ENCODE results near the gene PRKAG1. TPM values are rescaled to one million over a fixed set of nuclear protein-coding genes. Genes with fewer than 3 reads are reported as not detected.

PRKAG1 gene
- total and polyA plus RNA-seq, 10 of the 15 experiments (the other 5 are each of a cell fraction or from before 2014, with no cell fraction given): 44.5 to 91.6 (median 60.9) TPM

DNA sequence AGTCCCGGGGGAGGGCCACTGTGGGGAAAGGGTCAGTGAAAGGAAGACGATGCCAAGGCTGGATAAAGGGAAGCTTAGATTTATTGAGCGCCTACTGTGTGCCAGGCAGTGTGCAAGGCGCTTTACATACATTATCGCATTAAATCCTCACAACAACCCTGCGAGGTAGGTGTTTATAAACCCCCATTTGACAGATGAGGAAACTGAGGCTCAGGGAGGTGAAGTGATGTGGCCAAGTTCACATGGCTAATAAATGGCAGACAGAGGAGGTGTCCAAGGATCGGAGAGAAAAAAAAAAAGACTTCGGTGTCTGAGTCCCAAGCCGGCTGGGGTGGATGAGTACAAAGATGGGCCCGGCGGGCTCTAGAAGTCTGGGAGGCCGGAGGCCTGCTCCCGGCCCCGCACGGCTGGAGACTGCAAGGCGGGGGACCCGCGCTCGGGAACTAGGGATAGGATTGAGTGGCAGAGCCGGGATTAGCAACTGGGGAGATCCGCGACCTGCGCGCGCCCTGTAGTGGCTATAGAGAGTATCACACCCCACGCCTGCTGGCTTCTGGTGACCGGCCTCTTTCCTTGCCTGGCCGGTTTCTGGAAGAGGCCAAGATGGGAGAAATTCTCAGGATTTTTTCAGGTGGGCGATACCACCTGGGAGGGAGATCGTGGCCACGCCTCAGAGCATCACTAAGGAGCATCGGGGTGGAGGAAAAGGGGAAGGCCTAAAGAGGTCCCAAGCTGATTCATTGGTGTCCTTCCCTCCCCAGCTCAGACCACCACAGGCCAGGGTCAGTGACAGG is 23.3 kb downstream of the PRKAG1 start:
- H3K4me2 ChIP-seq (ENCODE audit: control insufficient read depth, insufficient read depth): peak overlapping the region; percentile 54
- ATAC-seq: peak; percentile 31
- peaks cover 3% of the 10 kb centered on the region for H4K20me1 ChIP-seq (ENCODE audit: control insufficient read depth, insufficient read depth)
- under 1% methylated on average over 32 of the region's 32 CpGs for WGBS (ENCODE audit: insufficient coverage, insufficient replicate concordance, low lambda C conversion rate, missing lambda C conversion rate)
- ChIA-PET CTCF (interaction anchor here (0.5 to 14.1 kb wide), 15 partner anchors 15 to 157 kb away, joined by 3 to 172 read pairs (median 14); partner anchors contain the start of genes DDX23, DHH, FKBP11 and PRKAG1), POLR2A (no interaction called here), SMC1A (ENCODE audit: uncharacterized antibody, unreplicated experiment) (interaction anchor here (0.9 to 1.2 kb wide), 2 partner anchors 48 to 75 kb away, joined by 3 to 4 read pairs; partner anchors contain the start of gene RHEBL1), RAD21 (ENCODE audit: unreplicated experiment) (interaction anchor here (0.6 to 5.4 kb wide), 6 partner anchors 12 to 143 kb away, joined by 3 to 62 read pairs (median 24); partner anchors contain the start of genes DDX23 and PRKAG1)
- peaks cover 3% of the 10 kb centered on the region for H3K79me2 ChIP-seq (ENCODE audit: control insufficient read depth, insufficient read depth, low read length)
- BruUV-seq (replicated peaks): no TSS peak
- in situ Hi-C loops (cut with MboI) (no loop called here), intact Hi-C loops (cut with micrococcal nuclease; ENCODE audit: unreplicated experiment) (loop anchor here (1.0 to 5.0 kb wide), 3 partner anchors 93 to 142 kb away; partner anchors contain the start of gene DHH)
- H3K4me3 ChIP-seq: no peak overlapping the region
- H3K4me1 ChIP-seq (ENCODE audit: control insufficient read depth, insufficient read depth, low read length): peaks cover 29% of the 10 kb centered on the region
- no peak overlapping the region for H3K27ac ChIP-seq (ENCODE audit: control insufficient read depth, insufficient read depth)
- FAIRE-seq: no peak
- no peaks in the 10 kb centered on the region for H3K9me3 ChIP-seq (replicated peaks; ENCODE audit: control insufficient read depth, insufficient read depth, low read length)
- no peak overlapping the region for H2AFZ ChIP-seq (ENCODE audit: control insufficient read depth, low read depth, low read length)
- no peak for DNase-seq (ENCODE audit: low read depth, low spot score)
- H3K36me3 ChIP-seq (ENCODE audit: control insufficient read depth in 2 of 2, insufficient read depth in 2 of 2, low read length in 1 of 2): no peaks in the 10 kb centered on the region
- H3K9ac ChIP-seq (ENCODE audit: control insufficient read depth, insufficient read depth, low read length): no peak overlapping the region
- H3K27me3 ChIP-seq (replicated peaks in 1 of 2; ENCODE audit: control insufficient read depth in 2 of 2, insufficient read depth in 2 of 2, low read length in 1 of 2): no peaks in the 10 kb centered on the region; a peak in 1 of 4 replicates
- no peak for TF ChIP-seq STAT1 (conservative IDR thresholded peaks at IDR 0.05)
- TF ChIP-seq IRF5 (IDR thresholded peaks at IDR 0.05; ENCODE audit: borderline replicate concordance): no peak
- TF ChIP-seq PBX3 (IDR thresholded peaks at IDR 0.05; ENCODE audit: insufficient replicate concordance, low read depth, low read length): peak; percentile 23
- no peak for TF ChIP-seq POLR2AphosphoS2 (IDR thresholded peaks at IDR 0.05; ENCODE audit: low read depth, low read length)
- TF ChIP-seq, protein P1, sequence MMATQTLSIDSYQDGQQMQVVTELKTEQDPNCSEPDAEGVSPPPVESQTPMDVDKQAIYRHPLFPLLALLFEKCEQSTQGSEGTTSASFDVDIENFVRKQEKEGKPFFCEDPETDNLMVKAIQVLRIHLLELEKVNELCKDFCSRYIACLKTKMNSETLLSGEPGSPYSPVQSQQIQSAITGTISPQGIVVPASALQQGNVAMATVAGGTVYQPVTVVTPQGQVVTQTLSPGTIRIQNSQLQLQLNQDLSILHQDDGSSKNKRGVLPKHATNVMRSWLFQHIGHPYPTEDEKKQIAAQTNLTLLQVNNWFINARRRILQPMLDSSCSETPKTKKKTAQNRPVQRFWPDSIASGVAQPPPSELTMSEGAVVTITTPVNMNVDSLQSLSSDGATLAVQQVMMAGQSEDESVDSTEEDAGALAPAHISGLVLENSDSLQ (IDR thresholded peaks at IDR 0.05): peak; percentile 71
- no peak for TF ChIP-seq FOS (IDR thresholded peaks at IDR 0.05; ENCODE audit: borderline replicate concordance, extremely low read depth, insufficient read length)
- no peak for TF ChIP-seq SREBF2 (IDR thresholded peaks at IDR 0.05; ENCODE audit: low read length)
- peak; percentile 62 for TF ChIP-seq RAD21 (IDR thresholded peaks at IDR 0.05; ENCODE audit: insufficient read depth, low read depth, low read length)
- TF ChIP-seq, protein P2, sequence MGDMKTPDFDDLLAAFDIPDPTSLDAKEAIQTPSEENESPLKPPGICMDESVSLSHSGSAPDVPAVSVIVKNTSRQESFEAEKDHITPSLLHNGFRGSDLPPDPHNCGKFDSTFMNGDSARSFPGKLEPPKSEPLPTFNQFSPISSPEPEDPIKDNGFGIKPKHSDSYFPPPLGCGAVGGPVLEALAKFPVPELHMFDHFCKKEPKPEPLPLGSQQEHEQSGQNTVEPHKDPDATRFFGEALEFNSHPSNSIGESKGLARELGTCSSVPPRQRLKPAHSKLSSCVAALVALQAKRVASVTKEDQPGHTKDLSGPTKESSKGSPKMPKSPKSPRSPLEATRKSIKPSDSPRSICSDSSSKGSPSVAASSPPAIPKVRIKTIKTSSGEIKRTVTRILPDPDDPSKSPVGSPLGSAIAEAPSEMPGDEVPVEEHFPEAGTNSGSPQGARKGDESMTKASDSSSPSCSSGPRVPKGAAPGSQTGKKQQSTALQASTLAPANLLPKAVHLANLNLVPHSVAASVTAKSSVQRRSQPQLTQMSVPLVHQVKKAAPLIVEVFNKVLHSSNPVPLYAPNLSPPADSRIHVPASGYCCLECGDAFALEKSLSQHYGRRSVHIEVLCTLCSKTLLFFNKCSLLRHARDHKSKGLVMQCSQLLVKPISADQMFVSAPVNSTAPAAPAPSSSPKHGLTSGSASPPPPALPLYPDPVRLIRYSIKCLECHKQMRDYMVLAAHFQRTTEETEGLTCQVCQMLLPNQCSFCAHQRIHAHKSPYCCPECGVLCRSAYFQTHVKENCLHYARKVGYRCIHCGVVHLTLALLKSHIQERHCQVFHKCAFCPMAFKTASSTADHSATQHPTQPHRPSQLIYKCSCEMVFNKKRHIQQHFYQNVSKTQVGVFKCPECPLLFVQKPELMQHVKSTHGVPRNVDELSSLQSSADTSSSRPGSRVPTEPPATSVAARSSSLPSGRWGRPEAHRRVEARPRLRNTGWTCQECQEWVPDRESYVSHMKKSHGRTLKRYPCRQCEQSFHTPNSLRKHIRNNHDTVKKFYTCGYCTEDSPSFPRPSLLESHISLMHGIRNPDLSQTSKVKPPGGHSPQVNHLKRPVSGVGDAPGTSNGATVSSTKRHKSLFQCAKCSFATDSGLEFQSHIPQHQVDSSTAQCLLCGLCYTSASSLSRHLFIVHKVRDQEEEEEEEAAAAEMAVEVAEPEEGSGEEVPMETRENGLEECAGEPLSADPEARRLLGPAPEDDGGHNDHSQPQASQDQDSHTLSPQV (IDR thresholded peaks at IDR 0.05): no peak
- TF ChIP-seq YY1 (IDR thresholded peaks at IDR 0.05; ENCODE audit: low read depth, low read length): 0 out of 2 replicates have a peak, but pooled peaks have one; percentile 23
- TF ChIP-seq SPI1 (IDR thresholded peaks at IDR 0.05; ENCODE audit: borderline replicate concordance, insufficient read depth, low read depth, low read length): no peak
- no peak for TF ChIP-seq CREM (IDR thresholded peaks at IDR 0.05; ENCODE audit: low read depth)

All from GM12878 (cell line).